ENCODE results near the gene TNRC6C.

The TNRC6C gene

DNA sequence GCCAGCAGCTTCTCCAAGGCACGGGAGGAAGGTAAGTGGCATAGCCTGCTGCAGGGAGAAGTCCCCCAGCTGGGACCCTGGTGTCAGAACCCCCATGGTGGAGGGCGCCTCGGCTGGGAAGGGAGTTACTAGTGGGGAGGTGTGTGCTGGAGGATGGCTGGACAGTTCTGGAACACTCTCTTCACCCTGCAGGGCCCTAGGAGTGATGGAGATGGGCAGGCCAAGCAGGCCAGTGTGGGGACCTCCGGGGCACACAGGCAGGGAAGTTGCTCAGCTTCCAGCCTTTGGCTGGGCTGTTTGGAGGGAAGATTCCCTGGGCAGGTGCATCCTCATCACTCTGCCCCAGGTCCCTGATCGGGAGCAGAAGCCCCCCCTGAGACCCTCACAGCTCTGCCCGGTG, 188.4 kb downstream of the TNRC6C start (continued):
- TF ChIP-seq, protein P1, sequence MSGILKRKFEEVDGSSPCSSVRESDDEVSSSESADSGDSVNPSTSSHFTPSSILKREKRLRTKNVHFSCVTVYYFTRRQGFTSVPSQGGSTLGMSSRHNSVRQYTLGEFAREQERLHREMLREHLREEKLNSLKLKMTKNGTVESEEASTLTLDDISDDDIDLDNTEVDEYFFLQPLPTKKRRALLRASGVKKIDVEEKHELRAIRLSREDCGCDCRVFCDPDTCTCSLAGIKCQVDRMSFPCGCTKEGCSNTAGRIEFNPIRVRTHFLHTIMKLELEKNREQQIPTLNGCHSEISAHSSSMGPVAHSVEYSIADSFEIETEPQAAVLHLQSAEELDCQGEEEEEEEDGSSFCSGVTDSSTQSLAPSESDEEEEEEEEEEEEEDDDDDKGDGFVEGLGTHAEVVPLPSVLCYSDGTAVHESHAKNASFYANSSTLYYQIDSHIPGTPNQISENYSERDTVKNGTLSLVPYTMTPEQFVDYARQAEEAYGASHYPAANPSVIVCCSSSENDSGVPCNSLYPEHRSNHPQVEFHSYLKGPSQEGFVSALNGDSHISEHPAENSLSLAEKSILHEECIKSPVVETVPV (CRISPR knock-in tag; IDR thresholded peaks at IDR 0.05), result no peak
- TF ChIP-seq ZFP3 (CRISPR knock-in tag; IDR thresholded peaks at IDR 0.05) (no peak), ZNF70 (CRISPR knock-in tag; IDR thresholded peaks at IDR 0.05) (no peak), TCF4 (CRISPR knock-in tag; IDR thresholded peaks at IDR 0.05; ENCODE audit: borderline replicate concordance) (no peak), ARNTL (CRISPR knock-in tag; IDR thresholded peaks at IDR 0.05; ENCODE audit: borderline replicate concordance, low read depth) (no peak)

DNA sequence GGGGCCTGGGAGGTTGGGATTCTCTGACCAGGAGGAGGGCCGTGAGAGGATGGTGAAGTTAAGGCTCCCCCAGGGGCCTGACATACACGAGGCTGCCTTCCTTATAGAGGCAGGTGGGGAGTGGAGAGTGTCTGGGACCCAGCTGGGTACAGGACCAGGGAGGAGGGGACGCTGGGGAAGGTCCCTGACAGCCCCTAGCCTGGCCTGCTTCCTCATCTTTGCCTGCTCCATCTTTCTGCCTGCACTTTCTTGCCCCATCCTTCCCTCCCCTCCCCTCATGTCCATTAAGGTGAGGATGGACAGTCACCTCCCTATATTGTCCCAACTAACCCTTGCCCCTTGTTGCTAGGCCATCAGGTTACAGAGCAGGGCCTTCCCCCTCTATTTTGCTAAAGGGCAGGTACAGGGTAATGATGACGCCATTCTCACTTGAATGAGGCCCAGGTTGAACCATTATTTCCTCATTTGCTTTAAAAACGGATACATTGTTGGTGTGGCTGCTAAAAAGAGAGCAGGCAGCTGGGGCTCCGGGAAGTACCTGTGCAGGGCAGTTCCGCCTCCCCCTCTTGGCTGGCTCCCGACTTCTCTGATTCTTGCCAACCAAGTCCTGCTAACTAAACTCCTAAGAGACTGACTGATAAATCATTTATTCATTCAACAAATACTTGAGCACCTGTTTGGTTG, 189.0 kb downstream of the TNRC6C start:
- no peak for ATAC-seq
- TF ChIP-seq GLIS3 (CRISPR knock-in tag; IDR thresholded peaks at IDR 0.05) (no peak), TCF4 (CRISPR knock-in tag; IDR thresholded peaks at IDR 0.05; ENCODE audit: borderline replicate concordance) (no peak), CSDC2 (CRISPR knock-in tag; IDR thresholded peaks at IDR 0.05) (no peak), PPARA (CRISPR knock-in tag; IDR thresholded peaks at IDR 0.05; ENCODE audit: borderline replicate concordance) (no peak), ZFP3 (CRISPR knock-in tag; IDR thresholded peaks at IDR 0.05) (no peak), SNAI2 (CRISPR knock-in tag; IDR thresholded peaks at IDR 0.05) (no peak), ZNF565 (CRISPR knock-in tag; conservative IDR thresholded peaks at IDR 0.05; ENCODE audit: low read depth) (no peak), TOX (CRISPR knock-in tag; IDR thresholded peaks at IDR 0.05; ENCODE audit: borderline replicate concordance) (no peak), ZNF8 (CRISPR knock-in tag; IDR thresholded peaks at IDR 0.05) (no peak), ARNTL (CRISPR knock-in tag; IDR thresholded peaks at IDR 0.05; ENCODE audit: borderline replicate concordance, low read depth) (no peak), POU6F1 (CRISPR knock-in tag; IDR thresholded peaks at IDR 0.05; ENCODE audit: borderline replicate concordance, low read depth) (no peak), BACH2 (CRISPR knock-in tag; IDR thresholded peaks at IDR 0.05; ENCODE audit: borderline replicate concordance) (no peak), TSHZ2 (CRISPR knock-in tag; IDR thresholded peaks at IDR 0.05) (no peak), ESRRG (CRISPR knock-in tag; IDR thresholded peaks at IDR 0.05) (no peak), ISL1 (CRISPR knock-in tag; IDR thresholded peaks at IDR 0.05) (no peak)
- TF ChIP-seq, protein P1 (CRISPR knock-in tag; IDR thresholded peaks at IDR 0.05), result no peak

GRCh38 chr17:78148286-78149016, 189.9 kb downstream of the TNRC6C start:
- no peak for ATAC-seq
- no peak for TF ChIP-seq ESRRG (CRISPR knock-in tag; IDR thresholded peaks at IDR 0.05)
- no peak for TF ChIP-seq TCF4 (CRISPR knock-in tag; IDR thresholded peaks at IDR 0.05; ENCODE audit: borderline replicate concordance)
- no peak for TF ChIP-seq PPARA (CRISPR knock-in tag; IDR thresholded peaks at IDR 0.05; ENCODE audit: borderline replicate concordance)
- no peak for TF ChIP-seq ZC3H10 (CRISPR knock-in tag; IDR thresholded peaks at IDR 0.05)
- no peak for TF ChIP-seq TOX (CRISPR knock-in tag; IDR thresholded peaks at IDR 0.05; ENCODE audit: borderline replicate concordance)
- no peak for TF ChIP-seq ZNF70 (CRISPR knock-in tag; IDR thresholded peaks at IDR 0.05)
- no peak for TF ChIP-seq POU6F1 (CRISPR knock-in tag; IDR thresholded peaks at IDR 0.05; ENCODE audit: borderline replicate concordance, low read depth)
- TF ChIP-seq PATZ1 (CRISPR knock-in tag; IDR thresholded peaks at IDR 0.05; ENCODE audit: borderline replicate concordance), result no peak
- no peak for TF ChIP-seq ISL1 (CRISPR knock-in tag; IDR thresholded peaks at IDR 0.05)
- TF ChIP-seq, protein P1 (CRISPR knock-in tag; IDR thresholded peaks at IDR 0.05), result no peak
- TF ChIP-seq BACH2 (CRISPR knock-in tag; IDR thresholded peaks at IDR 0.05; ENCODE audit: borderline replicate concordance), result no peak
- TF ChIP-seq ARNTL (CRISPR knock-in tag; IDR thresholded peaks at IDR 0.05; ENCODE audit: borderline replicate concordance, low read depth), result no peak
- TF ChIP-seq CSDC2 (CRISPR knock-in tag; IDR thresholded peaks at IDR 0.05), result no peak
- no peak for TF ChIP-seq SNAI2 (CRISPR knock-in tag; IDR thresholded peaks at IDR 0.05)
- no peak for TF ChIP-seq ZFP30 (CRISPR knock-in tag; IDR thresholded peaks at IDR 0.05)
- no peak for TF ChIP-seq OSR1 (CRISPR knock-in tag; IDR thresholded peaks at IDR 0.05)

Data from SK-N-SH treated with all-trans-retinoic acid at 6 μM for 48 hours (cell line).